GM19397 (cell line): ENCODE measurements around the gene CYBA.

Source experiments
- ATAC-seq: cut with Tn5 transposase; IDR thresholded peaks from one replicate; pipeline ENCODE4 v1.9.1; 2021; ENCODE audit warnings: mild to moderate bottlenecking, moderate library complexity; ENCODE audit not compliant: unreplicated experiment

CYBA gene

GRCh38 chr16:88631920-88632586, 18.8 kb downstream of the CYBA start:
- no peak for ATAC-seq

GRCh38 chr16:88631384-88631783, 19.5 kb downstream of the CYBA start:
- ATAC-seq: no peak

GRCh38 chr16:88630941-88631340, 19.9 kb downstream of the CYBA start:
- no peak for ATAC-seq

GRCh38 chr16:88630433-88630832, 20.4 kb downstream of the CYBA start:
- ATAC-seq: no peak

- no peak for ATAC-seq
These were observed 21.0 kb downstream of the CYBA start for GRCh38 chr16:88629835-88630234.

- ATAC-seq: no peak
These were observed 22.3 kb downstream of the CYBA start for GRCh38 chr16:88628512-88628974.

- ATAC-seq: no peak
These were observed 23.1 kb downstream of the CYBA start for GRCh38 chr16:88627531-88628411.

- no peak for ATAC-seq
These were observed 24.2 kb downstream of the CYBA start for GRCh38 chr16:88626646-88627045.

- ATAC-seq: no peak
These were observed 25.8 kb downstream of the CYBA start for GRCh38 chr16:88624977-88625576.

- no peak for ATAC-seq
These were observed 26.4 kb downstream of the CYBA start for GRCh38 chr16:88624481-88624880.

GRCh38 chr16:88623858-88624257, 27.0 kb downstream of the CYBA start:
- ATAC-seq: no peak

- no peak for ATAC-seq
These were observed 28.0 kb downstream of the CYBA start for GRCh38 chr16:88622866-88623265.

- no peak for ATAC-seq
These were observed 28.7 kb downstream of the CYBA start for GRCh38 chr16:88622125-88622524.

- no peak for ATAC-seq
These were observed 30.7 kb downstream of the CYBA start for GRCh38 chr16:88619859-88620815.

- ATAC-seq: no peak
These were observed 31.7 kb downstream of the CYBA start for GRCh38 chr16:88618956-88619667.

GRCh38 chr16:88618182-88618955, 32.5 kb downstream of the CYBA start:
- no peak for ATAC-seq

- ATAC-seq: no peak
These were observed 33.4 kb downstream of the CYBA start for GRCh38 chr16:88617268-88618031.

GRCh38 chr16:88616736-88617135, 34.1 kb downstream of the CYBA start:
- ATAC-seq: no peak
